Heart left ventricle (tissue), 13 donors: ENCODE measurements around the gene UVRAG.

ENCODE experiments used
- CTCF ChIP-seq, 12 donors: fragments of 200-600 bp; sonication (generic) in 4 of 12; IDR thresholded peaks; one replicate each; pipeline versions ENCODE4 v1.5.0 to v1.8.0; 2018 to 2022; ENCODE audit warnings: antibody characterized with exemption in 12 of 12, mild to moderate bottlenecking in 5 of 12
- POLR2A ChIP-seq, 2 donors: fragments of 450-650 bp; IDR thresholded peaks; one replicate each; pipeline ENCODE4 v1.6.1; 2017; ENCODE audit warnings: antibody characterized with exemption in 2 of 2, mild to moderate bottlenecking in 2 of 2, moderate library complexity in 2 of 2
- donor health status: ischemic (EF 13 %, LVEDD 7.1; RV severe dilation, severe dysfunction).
- donor health status: DM: no; HTN: yes; CAD: no.
- donor health status: DM: no; HTN: no; CAD: no.
- donor health status: ischemic (EF 25% LVEDD 6.9; RV normal size, moderate dysfunction).
- donor health status: ischemic (EF 25% LVEDD 5.7; RV mildly dilated, moderate dysfunction).
- donor health status: ischemic (EF 35%, LVEDD 5.7; RV mildly dilated, moderate dysfunction).
- donor health status: nonischemic (EF 11% LVEDD 7.7; RV severe dilation, severe dysfunction).
- donor health status: DM: yes; HTN: yes; CAD: no.
- donor health status: PGD.
- donor health status: ischemic (EF 29% LVEDD 5.4; RV normal size, mild dysfunction).
- donor health status: nonischemic (EF 23%, LVEDD 6.1; RV moderate dilation, normal function).

DNA sequence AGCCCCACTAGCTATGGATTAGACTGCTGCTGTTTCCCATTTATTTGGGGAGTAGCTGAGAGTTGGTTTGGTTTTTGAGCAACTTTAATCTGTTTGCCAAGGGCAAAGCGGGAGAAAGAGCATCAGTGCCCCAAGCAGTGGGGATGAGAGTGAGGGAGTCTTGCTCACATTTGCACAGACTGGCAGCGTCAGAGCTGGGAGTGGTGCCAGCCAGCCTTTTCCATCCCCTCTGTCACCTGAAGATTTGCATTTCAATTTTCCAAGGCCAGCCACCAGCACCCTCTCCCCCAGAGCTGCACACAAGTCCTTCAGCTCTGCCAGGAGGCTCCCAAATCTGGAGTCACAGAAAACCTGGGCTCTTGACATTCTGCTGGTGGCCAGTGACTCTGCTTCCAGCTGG is 21.0 kb upstream of the UVRAG start:
- no peak for TF ChIP-seq CTCF (IDR thresholded peaks at IDR 0.05)
- TF ChIP-seq POLR2A (IDR thresholded peaks at IDR 0.05): no peak
